Inflammatory macrophage treated with lipopolysaccharide for 1 hour (primary cell): ENCODE measurements around the gene SRF.

Experiments
- DNase-seq, 2 donors: peaks; one replicate each; pipeline ENCODE4 v3.0.0-alpha.2; 2020 to 2022

Gene SRF

DNA sequence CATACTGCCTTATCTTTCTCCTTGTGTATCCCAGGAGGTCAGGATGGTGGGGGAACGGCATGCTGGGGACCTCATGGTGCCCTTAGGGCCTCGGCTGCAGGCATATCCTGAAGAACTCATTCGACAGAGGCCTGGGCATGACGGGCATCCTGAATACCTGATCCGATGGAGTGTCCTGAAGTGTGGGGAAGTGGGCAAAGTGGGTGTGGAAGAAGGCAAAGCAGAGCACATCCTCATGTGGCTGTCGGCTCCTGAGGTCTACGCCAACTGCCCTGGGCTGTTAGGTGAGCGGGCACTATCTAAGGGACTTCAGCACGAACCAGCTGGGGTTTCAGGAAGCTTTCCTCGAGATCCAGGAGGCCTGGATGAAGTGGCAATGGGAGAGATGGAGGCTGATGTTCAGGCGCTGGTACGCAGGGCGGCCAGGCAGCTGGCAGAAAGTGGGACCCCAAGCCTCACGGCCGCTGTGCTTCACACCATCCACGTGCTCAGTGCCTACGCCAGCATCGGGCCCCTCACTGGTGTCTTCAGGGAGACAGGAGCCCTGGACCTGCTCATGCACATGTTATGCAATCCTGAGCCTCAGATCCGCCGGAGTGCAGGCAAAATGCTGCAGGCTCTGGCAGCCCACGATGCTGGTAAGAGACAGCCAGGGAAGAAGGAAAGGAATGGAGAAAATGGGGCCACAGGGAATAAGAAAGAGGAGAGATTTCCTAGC is 13.4 kb downstream of the SRF start:
- DNase-seq = no peak

GRCh38 chr6:43185391-43185985 is 14.4 kb downstream of the SRF start:
- DNase-seq = no peak

- DNase-seq = no peak
Observed at GRCh38 chr6:43186019-43186418, 14.9 kb downstream of the SRF start.

DNA sequence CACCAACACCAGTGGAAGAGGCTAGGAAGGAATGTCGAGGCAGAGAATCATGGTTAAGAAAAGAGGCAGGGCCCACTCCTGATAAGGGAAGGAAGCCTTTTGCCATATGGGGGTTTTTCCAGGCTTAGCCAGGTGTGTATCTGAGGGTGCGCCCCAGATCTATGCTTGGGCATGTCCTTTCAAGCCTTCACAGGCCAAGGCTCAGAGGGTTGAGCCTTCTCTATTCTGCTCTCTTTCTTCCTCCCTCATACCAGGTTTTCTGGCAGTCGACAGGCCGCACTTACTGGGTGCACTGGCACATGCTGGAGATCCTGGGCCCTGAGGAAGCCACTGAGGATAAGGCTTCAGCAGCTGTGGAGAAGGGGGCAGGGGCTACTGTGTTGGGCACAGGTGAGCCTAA is 15.6 kb downstream of the SRF start:
- no peak for DNase-seq

DNA sequence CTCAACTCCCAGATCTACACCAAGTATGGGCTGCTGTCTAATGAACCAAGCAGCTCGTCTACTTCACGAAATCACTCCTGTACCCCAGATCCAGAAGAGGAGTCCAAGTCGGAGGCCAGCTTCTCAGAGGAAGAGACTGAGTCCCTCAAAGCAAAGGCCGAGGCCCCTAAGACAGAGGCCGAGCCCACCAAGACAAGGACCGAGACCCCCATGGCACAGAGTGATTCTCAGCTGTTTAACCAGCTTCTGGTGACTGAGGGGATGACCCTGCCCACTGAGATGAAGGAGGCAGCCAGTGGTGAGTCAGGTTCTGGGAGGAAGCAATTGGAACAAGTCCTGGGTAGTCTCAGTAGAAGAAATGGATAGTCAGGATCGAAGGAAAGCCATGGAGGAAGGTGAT is 16.8 kb downstream of the SRF start:
- no peak for DNase-seq

DNA sequence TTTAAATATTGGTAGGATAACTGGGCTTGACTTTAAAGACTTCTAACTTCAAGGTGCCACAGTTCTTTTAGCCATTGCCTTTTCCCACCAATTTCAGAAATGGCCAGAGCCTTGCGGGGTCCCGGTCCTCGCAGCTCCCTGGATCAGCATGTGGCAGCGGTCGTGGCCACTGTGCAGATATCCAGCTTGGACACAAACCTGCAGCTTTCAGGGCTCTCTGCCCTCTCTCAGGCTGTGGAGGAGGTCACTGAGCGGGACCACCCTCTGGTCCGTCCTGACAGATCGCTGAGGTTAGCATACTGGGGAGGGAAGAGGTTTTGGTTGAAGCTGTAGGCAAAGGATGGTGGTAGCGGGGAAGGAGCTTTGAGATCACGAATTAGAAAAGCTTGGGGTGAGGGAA is 17.4 kb downstream of the SRF start:
- no peak for DNase-seq

DNA sequence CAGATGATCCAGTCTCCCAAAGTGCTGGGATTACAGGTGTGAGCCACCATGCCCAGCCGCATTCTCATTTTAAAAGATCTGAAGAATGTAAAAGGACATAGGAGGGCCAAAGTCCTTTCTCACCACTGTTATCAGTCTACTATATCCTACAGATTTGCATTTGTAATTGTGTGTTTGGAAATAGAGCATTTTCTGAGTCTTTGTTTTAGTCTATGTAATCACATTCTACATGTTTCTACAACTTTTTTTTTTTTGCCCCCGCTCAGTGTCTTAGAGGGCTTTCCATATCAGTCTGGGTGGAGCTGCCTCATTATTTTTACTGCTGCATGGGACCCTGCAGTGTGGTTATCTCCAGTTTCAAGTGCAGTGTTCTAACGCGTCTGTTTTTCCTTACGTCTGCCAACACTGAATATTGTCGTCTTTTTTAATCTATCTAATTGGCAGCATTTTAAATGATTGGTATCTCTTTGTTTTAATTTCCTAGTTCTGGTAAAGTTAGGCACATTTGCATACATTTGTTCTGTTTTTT is 18.8 kb downstream of the SRF start:
- DNase-seq = no peak

DNA sequence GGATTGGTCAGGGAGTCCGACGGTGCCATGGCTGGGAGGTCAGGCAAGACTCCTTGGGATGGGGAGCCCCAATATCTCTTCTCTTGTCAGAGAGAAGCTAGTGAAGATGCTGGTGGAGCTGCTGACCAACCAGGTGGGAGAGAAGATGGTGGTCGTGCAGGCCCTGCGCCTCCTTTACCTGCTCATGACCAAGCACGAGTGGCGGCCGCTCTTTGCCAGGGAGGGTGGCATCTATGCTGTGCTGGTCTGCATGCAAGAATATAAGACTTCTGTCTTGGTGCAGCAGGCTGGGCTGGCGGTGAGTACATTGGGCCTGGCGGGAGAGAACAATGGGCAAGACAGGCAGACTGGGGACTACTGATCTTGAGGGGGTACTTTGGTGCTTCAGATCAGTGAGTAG is 21.8 kb downstream of the SRF start:
- DNase-seq = no peak

DNA sequence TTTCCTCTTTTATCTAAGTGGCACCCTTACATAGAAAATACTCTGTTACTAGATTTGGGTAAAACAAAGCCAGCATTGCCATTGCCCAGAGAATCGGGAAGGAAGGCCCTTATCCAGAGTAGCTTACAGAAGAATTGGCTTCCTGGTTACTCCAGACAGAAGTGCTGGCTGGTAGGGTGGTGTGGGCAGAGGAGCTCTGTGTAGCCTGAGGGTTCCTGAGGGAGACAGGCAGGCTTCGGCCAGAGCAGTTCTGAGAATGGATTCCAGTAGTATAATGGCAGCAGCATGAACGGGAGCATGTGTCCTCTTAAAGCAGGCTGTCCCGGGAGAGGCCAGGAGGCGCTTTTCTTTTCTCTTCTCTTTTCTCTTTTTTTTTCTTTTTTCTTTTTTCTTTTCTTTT is 22.9 kb downstream of the SRF start:
- no peak for DNase-seq

- no peak for DNase-seq
Observed at GRCh38 chr6:43196337-43196736, 25.3 kb downstream of the SRF start.

DNA sequence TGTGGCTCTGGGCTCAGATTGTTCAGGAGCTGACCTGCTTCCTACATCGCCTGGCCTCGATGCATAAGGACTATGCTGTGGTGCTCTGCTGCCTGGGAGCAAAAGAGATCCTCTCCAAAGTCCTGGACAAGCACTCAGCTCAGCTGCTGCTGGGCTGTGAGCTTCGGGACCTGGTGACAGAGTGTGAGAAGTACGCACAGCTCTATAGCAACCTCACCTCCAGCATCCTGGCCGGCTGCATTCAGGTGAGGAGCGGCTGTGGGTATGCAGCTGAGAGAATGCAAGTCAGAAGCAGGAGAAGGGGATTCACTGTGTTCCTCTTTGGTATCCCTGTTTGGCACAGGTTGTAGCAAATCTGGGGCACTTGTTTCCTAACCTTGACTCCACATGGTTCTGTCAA is 28.8 kb downstream of the SRF start:
- no peak for DNase-seq

- no peak for DNase-seq
Observed at GRCh38 chr6:43200541-43200940, 29.5 kb downstream of the SRF start.

DNA sequence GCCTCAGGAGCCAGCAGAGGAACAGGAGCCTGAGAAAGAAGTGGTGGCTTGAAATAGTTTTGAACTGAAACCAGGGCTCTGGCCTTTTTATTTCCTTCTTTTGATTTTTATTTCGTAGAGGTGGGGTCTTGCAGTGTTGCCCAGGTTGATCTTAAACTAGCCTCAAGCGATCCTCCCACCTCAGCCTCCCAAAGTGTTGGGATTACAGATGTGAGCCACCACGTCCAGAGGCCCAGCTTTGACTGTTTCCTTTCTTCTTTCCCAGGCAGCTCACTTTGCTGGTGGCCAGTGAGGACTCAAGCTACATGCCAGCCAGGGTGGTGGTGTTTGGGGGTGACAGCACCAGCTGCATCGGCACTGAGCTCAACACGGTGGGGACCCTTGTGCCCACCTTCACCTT is 31.4 kb downstream of the SRF start:
- no peak for DNase-seq

- no peak for DNase-seq
Observed at GRCh38 chr6:43203029-43203717, 32.1 kb downstream of the SRF start.

- DNase-seq = no peak
Observed at GRCh38 chr6:43203718-43204095, 32.6 kb downstream of the SRF start.

DNA sequence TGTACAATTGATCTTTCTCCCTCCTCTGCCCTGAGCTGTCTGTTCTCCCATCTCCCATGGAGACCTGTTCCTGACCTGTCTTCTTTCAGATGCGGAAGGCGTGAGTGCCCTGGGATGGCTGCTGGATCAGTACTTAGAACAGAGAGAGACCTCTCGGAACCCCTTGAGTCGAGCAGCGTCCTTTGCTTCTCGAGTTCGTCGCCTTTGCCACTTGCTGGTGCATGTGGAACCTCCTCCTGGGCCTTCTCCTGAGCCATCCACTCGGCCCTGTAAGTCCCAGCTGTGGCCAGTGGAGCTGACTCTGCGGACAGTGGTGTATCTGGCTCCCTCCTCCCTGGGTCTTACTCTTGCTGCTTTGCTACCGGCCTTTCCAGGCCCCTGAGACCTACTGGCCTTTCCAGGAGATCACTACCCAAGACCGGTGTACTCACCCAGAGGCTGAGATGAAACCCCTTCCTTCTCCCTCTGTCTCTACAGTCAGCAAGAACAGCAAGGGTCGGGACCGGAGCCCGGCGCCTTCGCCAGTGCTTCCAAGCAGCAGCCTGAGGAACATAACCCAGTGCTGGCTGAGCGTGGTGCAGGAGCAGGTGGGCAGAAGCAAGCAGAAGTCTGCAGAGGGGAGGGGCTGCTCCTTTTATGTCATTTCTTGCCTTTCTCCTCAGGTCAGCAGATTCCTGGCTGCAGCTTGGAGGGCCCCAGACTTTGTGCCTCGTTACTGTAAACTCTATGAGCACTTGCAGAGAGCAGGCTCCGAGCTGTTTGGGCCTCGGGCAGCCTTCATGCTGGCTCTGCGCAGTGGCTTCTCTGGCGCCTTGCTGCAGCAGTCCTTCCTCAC is 33.4 kb downstream of the SRF start:
- DNase-seq = no peak

- DNase-seq = no peak
Observed at GRCh38 chr6:43205849-43206248, 34.8 kb downstream of the SRF start.

DNA sequence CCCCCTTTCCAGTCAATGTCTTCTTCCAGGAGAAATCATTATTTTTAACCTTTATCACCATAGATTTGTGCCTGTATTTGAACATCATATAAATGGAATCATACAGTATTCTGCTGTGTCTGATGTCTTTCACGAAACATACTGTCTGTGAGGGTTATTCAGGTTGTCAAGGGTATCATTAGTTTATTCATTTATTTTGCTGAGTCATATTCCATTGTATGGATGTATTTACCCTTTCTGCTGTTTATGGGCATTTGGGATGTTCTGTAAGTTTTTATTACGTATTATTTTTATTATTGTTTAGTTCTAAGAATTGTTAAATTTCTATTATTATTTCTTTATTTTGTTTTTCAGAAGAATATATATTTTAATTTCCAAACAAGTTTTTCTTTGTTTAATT is 36.2 kb downstream of the SRF start:
- no peak for DNase-seq

- DNase-seq = no peak
Observed at GRCh38 chr6:43211955-43212354, 40.9 kb downstream of the SRF start.

GRCh38 chr6:43213431-43213830 is 42.4 kb downstream of the SRF start:
- DNase-seq = no peak

DNA sequence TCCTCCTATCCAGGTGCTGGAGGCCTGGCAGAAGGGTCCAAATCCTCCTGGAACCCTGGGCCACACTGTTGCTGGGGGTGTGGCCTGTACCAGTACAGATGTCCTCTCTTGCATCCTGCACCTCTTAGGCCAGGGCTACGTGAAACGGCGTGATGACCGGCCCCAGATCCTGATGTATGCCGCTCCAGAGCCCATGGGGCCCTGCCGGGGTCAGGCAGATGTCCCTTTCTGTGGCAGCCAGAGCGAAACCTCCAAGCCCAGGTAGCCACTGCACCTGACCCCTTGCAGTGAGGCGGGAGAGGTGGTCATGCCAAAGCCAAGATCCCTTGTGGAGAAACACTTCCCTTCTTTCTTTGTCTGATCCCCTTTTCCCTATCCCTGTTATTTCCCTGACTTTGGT is 44.0 kb downstream of the SRF start:
- DNase-seq = no peak

GRCh38 chr6:43216200-43216599 is 45.1 kb downstream of the SRF start:
- no peak for DNase-seq

DNA sequence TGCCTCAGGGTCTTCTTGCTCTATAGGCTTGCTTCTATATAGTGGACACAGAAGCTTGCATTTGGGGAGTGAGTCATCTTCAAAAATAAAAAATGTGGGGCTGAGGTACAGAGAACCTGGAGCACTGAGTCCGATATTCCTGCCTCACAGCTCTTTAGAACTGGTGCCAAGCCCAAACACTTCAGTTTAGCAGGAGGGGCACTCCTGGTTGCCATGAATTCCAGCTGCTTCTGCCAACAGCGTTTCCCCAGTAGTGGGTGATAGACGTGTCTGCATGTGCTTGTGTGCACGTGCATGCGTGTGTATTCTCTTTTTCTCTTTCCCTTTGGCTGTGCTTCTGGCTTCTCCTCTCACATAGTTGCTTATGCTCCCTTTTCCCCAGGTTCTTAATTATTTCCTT is 46.3 kb downstream of the SRF start:
- no peak for DNase-seq
